Activated T-helper 9 cell treated with anti-CD3 and anti-CD28 coated beads, Interleukin-2, amount 50 U/mL, for 16 hours (primary cell): Measurements from ENCODE around the gene TIMM21.

Source experiments
- DNase-seq: peaks from one replicate; pipeline ENCODE4 v3.0.0-alpha.2; 2020; ENCODE audit warnings: low read depth

Gene TIMM21

DNA sequence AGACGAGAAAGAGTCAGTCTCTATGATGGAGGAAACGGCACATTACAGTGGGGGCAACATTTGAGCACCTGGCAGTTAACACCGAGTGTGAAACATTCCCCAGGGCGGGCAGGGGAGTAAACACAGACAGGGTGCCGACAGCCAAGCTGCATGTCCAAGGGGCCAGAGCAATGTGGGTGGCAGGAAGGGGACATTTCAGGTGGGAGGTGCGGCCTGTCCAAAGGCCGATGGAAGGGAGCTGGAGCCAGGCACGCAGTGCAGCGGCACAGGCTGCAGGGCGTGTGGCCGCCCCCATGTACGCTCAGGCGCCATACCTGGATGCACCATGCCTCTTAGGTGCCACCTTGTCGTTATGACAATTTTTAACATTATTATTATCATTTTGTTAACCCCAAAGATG, 43.3 kb downstream of the TIMM21 start:
- DNase-seq, result no peak

DNA sequence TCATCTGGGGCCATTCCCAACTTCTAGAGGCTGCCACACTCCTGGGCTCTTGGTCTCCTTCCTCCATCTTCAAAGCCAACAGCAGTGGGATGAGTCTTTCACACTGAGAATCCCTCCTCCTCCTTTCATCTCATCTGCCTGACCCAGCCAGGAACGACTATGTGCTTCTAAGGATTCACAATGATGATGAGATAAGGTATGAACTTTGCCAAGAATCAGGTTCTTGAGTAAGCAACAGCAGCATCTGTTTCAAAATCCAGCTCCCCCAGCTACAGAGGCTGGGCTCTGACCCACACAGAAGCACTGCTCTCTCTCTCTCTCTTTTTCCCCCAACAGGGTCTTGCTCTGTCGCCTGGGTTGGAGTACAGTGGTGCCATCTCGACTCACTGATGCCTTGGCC, 46.4 kb downstream of the TIMM21 start:
- no peak for DNase-seq

DNA sequence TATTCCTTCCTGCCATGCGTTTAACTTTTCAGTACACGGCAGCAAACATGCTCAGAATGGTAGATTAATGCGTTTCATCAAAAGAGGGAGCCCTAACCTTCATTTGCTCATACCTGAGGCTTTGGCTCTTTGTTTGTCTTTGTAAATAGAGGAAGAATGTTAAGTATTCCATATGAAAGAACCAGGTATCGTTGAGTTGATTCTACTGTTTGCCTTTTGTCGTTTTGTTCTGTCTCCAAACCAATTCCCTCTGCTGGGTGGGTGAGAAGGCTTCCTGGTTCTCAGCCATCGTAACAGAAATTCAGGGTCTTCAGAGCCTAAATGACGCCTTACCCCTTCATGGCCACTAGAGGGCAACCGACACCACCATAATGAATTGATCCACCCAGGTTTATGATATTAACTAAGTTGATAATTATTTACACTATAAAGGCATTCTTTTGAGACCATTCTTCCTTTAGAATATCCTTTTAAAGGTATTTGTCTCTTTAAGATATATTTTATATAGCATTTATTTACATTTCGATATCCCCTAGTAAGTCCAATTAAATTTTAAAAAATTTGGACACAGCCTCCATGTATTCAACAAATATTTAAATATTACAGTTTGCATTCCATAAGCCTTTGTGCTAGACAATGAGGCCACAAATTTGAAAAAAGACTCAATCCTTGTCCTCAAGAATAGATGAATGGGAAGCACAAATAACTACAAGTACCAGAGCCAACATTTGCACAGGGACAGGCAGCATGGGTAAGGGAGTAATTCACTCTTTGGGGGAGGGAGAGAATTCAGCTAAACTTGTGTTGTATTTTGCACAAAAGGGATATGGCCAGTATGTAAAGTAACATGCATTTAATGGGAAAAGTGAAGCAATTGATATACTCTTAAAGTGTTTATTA, 48.1 kb downstream of the TIMM21 start:
- peak; percentile 24 for DNase-seq

DNA sequence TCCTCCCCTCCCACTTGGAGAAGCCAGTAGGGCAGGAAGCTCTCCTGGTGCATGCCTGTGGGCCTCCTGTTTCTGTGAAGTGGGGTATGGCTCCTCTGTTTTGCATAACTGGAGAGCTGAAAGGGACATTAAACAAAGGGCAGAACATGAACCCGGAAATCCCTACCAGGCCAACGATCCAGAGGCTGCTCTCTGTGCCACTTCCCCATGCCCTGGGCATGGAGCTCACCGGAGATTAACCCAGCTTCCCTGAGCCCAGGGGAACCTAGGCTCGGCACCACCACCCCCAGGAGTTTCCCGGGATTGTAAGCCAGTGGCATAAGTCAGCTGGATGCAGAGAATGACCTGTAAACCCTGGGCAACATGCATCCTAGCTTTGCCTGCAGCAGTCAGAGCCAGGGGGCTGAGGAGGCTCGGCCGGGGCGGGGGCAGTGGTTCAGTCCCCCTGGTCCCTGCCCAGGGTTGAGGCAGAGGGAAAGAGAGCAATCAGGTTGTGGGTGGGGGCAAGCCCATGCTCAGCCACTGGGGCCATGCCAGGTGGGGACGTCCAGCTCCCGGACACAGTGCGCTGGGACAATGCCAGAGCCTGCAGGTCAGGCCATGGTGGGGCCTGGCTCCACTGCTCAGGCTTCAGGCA, 49.5 kb downstream of the TIMM21 start:
- DNase-seq, result no peak

DNA sequence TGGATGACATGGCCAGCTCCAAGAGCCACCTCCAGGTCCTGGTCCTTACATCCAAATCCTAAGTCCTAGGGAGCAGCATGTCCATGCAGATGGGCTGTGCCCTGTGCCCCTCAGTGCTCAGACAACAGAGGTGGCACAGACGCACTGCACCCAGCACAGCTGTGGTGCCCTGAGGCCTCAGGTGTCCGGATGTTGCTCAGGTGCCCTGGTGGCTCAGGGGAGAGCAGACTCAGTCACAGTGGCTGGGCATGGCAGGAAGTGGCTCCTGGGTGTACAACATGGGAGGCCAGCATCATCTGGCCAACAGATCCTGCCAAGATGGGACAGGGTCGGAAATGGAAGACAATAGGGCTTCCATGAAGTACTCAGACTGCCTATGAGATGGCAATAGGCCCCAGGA, 50.1 kb downstream of the TIMM21 start:
- DNase-seq, result no peak

DNA sequence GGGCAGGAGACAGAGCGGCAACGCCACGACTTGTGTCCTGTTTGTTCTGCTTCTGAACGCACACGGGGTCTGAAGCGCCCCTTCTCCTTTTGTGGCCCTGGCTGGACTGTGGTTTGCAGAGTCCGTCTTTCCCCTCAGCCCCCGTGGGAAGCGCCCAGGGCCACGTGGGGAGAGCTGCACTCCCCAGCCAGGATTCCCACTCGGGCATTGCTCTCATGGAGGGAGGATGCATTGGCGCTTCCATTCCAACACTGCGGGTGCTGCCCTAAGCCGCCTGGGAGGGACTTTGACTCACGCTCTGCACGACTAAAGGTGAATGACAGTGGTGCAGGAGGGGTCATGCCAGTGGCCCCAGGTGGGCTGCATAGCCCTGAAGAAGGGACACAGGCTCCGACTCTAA, 52.5 kb downstream of the TIMM21 start:
- no peak for DNase-seq

DNA sequence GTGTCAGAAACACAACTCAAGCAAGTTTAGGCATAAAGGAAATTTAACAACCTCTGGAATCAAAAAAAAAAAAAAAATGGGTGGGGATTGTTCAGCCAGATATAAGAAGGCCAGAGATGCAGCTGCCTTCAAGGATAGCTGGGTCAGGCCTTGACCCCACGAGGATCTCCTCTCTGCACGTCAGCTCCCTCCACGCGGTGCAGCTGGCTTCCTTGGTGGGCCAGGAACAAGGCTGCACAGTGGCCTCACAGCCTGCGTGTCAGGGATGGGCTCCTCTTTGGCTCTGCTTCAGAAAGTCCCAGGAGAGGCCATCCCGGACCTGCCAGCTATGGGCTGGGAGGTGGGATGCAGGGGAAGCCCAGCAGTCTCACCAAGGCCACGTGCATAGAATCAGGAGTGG, 55.5 kb downstream of the TIMM21 start:
- DNase-seq, result no peak

DNA sequence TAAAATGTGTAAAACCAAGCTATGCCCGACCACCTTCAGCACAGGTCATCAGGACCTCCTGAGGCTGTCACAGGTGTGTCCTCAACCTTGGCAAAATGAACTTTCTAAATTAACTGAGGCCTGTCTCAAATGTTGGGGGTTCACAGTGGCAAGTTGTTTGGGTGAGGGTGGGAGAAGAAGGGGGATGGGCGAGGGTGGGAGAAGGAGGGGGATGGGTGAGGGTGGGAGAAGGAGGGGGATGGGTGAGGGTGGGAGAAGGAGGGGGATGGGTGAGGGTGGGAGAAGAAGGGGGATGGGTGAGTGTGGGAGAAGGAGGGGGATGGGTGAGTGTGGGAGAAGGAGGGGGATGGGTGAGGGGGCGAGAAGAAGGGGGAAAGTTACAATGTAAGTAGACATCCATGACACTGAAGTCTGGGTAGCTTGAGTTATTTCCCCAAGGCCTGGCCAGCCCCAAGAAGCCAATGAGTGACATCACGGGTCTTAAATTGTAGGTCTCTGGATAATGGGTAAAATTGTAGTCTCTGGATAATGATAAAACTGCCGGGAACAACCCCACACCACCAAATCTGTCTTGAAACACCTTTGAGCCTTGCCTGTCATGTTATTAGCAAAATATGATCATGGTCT, 56.3 kb downstream of the TIMM21 start:
- no peak for DNase-seq
